ENCODE results near the gene ZNF282.

ZNF282 gene

GRCh38 chr7:149252378-149252777 lies 57.0 kb downstream of the ZNF282 start:
- Histone ChIP-seq H3K27me3 (no peaks in the 10 kb centered on the region), H3K4me3 (ENCODE audit: low read depth, low read length) (no peak overlapping the region), H3K9me3 (no peaks in the 10 kb centered on the region), H3K36me3 (peaks cover 42% of the 10 kb centered on the region), H3K4me1 (no peaks in the 10 kb centered on the region)
- DNase-seq: no peak
- no peak for TF ChIP-seq CTCF (IDR thresholded peaks at IDR 0.05; ENCODE audit: low read depth, low read length)

- TF ChIP-seq CTCF (IDR thresholded peaks at IDR 0.05; ENCODE audit: low read depth, low read length): no peak
- Histone ChIP-seq H3K4me1 (no peaks in the 10 kb centered on the region), H3K9me3 (no peaks in the 10 kb centered on the region), H3K27me3 (no peaks in the 10 kb centered on the region), H3K4me3 (ENCODE audit: low read depth, low read length) (no peak overlapping the region), H3K36me3 (peaks cover 42% of the 10 kb centered on the region)
- DNase-seq: no peak
Measured at GRCh38 chr7:149253665-149254064, 58.3 kb downstream of the ZNF282 start.

GRCh38 chr7:149254181-149254858 lies 59.0 kb downstream of the ZNF282 start:
- H3K36me3 ChIP-seq: peaks cover 42% of the 10 kb centered on the region
- H3K27me3 ChIP-seq: no peaks in the 10 kb centered on the region
- no peak for TF ChIP-seq CTCF (IDR thresholded peaks at IDR 0.05; ENCODE audit: low read depth, low read length)

GRCh38 chr7:149255174-149255573 lies 59.8 kb downstream of the ZNF282 start:
- Histone ChIP-seq H3K9me3 (no peaks in the 10 kb centered on the region), H3K27me3 (no peaks in the 10 kb centered on the region), H3K36me3 (peaks cover 39% of the 10 kb centered on the region), H3K4me1 (no peaks in the 10 kb centered on the region), H3K4me3 (ENCODE audit: low read depth, low read length) (no peak overlapping the region)
- no peak for DNase-seq
- no peak for TF ChIP-seq CTCF (IDR thresholded peaks at IDR 0.05; ENCODE audit: low read depth, low read length)

More at GRCh38 chr7:149254181-149254858, 59.0 kb downstream of the ZNF282 start:
- no peaks in the 10 kb centered on the region for H3K9me3 ChIP-seq
- no peaks in the 10 kb centered on the region for H3K4me1 ChIP-seq
- H3K4me3 ChIP-seq (ENCODE audit: low read depth, low read length): no peak overlapping the region
- no peak for DNase-seq

- H3K36me3 ChIP-seq: peaks cover 34% of the 10 kb centered on the region
- H3K9me3 ChIP-seq: no peaks in the 10 kb centered on the region
- no peaks in the 10 kb centered on the region for H3K4me1 ChIP-seq
- DNase-seq: no peak
- TF ChIP-seq CTCF (IDR thresholded peaks at IDR 0.05; ENCODE audit: low read depth, low read length): no peak
- no peaks in the 10 kb centered on the region for H3K27me3 ChIP-seq
- no peak overlapping the region for H3K4me3 ChIP-seq (ENCODE audit: low read depth, low read length)
Measured at GRCh38 chr7:149256568-149256967, 61.2 kb downstream of the ZNF282 start.

- Histone ChIP-seq H3K4me1 (no peaks in the 10 kb centered on the region), H3K36me3 (peaks cover 31% of the 10 kb centered on the region), H3K4me3 (ENCODE audit: low read depth, low read length) (no peak overlapping the region), H3K27me3 (no peaks in the 10 kb centered on the region; the same call in 1 of the 2 replicates), H3K9me3 (no peaks in the 10 kb centered on the region; the same call in 1 of the 2 replicates)
- TF ChIP-seq CTCF (IDR thresholded peaks at IDR 0.05; ENCODE audit: low read depth, low read length): no peak
- no peak for DNase-seq
Measured at GRCh38 chr7:149257146-149257545, 61.8 kb downstream of the ZNF282 start.

Data from BE2C (cell line).